ENCODE results near the gene MAP3K5. TPM values are rescaled to one million over a fixed set of nuclear protein-coding genes. Genes with fewer than 3 reads are reported as not detected.
"Not testable (repeated sequence)": the region's sequence is repeated elsewhere in the genome, so short reads cannot be mapped to it uniquely, and the experiment has no call there.

MAP3K5 gene
- polyA plus RNA-seq, 12 donors, result 1.9 to 6.4 (median 2.3) TPM; not detected in 1

GRCh38 chr6:136791296-136792094 lies 782 bp downstream of the MAP3K5 start:
- DNase-seq, result peak; percentile 29

DNA sequence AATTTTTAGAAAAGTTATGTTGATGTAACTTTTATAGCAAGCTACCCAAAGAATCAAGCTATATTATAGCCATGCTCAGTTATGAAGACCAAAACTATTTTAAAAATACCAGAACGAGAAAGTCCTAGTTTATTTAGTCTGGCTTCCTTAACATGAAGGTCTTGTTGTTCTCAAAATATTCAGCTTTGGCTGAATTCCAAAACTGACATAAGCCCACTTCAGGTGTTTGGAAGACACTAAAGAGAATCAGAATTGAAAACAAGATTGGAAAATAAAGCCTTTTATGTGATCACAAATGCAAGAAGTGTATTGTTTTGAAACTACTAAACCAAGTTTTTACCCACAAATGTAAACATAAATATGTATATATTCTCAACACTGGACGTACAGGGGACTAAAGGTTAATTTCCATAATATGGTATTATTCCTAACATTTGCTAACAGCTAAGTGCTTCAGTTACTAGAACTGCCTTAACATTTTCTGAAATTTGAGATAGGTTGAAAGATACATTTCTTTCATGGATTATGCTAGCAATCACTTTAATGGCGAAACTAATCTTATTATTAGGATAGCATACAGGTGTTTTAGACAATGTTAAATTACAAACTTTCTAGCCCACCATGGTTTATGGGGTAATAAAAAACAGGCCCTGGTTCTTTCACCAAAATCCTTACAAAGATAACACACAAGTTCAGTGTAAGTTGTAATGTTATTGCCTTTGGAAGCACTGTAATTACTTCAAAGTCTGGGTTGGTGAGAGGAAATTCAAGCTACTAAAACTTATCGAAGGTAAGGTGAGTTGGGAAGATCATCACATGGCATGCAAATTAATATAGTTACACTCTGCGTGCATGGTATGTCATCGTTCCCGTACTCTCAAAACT lies 1.6 kb downstream of the MAP3K5 start:
- DNase-seq, result no peak

DNA sequence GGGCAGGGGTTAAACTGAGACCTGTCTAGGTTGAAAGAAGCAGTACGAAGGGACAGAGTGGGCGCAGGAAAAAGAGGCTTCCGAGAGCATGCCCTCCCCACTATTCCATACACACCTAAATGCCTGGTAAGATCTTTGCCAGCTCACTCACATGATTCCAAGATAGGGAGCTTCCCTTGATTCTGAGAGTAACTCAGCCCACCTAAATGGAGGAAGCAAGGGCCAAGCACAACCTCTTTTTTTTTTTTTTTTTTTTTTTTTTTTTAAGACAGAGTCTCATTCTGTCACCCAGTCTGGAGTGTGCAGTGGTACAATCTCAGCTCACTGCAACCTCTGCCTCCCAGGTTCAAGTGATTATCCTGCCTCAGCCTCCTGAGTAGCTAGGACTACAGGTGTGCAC lies 2.8 kb downstream of the MAP3K5 start:
- not testable (repeated sequence) for DNase-seq

DNA sequence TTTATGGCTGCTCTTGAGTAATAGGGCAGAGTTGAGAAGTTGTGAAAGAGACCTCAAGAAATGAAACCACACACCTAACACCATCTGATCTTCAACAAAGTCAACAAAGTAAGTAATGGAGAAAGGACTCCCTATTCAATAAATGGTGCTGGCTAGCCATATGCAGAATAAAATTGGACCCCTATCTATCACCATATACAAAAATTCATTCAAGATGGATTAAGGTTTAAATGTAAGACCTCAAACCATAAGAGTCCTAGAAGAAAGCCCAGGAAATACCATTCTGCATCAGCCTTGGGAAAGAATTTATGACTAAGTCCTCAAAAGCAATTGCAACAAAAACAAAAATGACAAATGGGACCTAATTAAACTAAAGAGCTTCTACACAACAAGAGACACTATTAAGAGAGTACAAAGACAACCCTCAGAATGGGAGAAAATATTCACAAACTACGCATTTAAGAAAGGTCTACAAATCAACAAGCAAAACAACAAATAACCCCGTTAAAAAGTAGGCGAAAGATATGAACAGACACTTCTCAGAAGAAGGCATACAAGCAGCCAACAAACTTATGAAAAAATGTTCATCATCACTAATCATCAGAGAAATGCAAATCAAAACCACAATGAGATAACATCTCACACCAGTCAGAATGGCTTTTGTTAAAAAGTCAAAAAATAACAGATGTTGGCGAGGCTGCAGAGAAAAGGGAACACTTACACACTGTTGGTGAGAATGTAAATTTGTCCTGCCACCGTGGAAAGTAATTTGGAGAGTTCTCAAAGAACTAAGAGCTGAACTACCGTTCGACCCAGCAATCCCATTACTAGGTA lies 4.0 kb downstream of the MAP3K5 start:
- DNase-seq, result no peak

DNA sequence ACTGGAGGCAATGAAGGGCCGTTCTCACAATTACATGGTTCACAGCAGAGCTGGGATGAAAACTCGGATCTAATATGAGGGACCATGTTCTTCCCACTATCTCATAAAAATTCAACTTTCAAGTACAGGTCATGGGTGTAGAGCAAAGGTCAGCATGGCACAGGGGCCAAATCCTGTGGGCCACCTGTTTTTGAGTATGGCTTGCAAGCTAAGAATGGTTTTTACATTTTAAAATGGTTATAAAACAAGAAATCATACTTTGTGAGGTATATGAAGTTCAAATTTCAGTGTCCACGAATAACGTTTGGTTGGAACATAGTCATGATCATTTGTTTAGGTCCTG lies 4.6 kb downstream of the MAP3K5 start:
- DNase-seq, result no peak

DNA sequence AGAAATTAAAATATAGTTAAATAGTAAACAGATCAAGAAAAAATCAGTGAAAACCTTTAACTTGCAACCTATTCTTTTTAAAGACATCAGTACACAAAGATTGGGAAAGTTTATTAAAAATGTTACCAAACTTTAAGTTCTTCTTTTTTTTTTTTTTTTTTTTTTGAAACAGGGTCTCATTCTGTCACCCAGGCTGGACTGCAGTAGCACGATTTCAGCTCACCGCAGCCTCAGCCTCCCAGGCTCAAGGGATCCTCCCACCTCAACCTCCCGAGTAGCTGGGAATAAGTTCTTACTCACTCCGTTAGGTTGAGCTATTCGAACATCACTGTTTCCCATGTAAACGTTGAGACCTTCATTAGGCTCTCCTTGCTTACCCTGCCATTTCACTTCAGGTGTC lies 5.6 kb downstream of the MAP3K5 start:
- no peak for DNase-seq

GRCh38 chr6:136784910-136785746 lies 7.1 kb downstream of the MAP3K5 start:
- peak; percentile 12 for DNase-seq

DNA sequence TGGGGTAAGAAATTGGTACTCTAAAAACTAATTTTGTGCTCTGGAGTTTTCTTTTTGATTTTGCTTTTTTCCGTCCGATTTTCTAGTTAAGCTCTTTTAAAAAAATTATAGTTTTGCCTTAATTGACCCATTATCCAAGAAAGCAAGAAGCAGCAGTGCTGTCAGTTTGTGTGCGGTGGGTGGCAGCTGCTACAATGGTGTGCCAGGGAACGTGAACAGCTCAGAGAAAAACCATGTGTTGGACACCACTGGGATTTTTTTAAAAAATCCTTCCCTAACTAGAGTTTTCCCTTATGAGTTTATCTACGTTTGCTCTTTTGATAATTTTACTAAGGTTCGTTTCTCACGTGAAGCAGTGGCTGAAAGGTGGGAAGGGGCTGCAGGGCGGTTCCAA lies 8.0 kb downstream of the MAP3K5 start:
- no peak for DNase-seq

DNA sequence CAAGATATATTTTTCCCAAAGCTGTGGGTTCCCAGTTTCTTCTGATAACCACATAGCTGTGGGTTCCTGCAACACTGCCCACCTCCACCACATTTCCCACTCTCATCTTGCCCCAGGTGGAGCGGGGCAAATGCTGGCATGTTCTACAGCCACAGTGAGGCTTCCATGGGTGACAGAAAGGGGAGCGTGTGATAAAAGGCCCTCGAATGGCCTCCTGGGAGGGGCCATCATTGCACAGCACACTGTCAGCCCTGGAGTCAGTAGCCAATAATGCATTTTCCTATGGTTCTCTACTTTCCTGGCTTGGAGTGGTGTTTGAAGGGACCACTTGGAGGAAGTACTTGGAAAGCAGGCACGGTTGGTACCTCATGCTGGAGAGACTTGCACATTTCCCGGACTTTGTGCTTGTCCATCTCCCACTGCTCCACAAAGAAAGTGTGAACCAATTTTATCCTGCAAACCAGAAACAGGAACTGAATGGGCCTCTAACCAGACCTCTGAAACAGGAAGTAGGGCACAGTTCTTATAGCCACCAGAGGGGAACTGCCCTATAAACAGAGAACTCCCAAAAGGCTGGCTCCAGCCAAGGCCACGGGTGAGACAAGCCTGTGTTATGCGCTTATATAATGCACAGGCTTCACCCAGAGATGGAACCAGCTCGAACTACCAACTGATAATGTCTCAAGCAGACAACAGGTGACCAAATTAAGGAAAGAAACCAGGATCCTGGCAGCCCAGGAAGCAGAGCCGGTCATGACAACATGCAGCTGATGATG lies 8.6 kb downstream of the MAP3K5 start:
- DNase-seq, result peak; percentile 14

GRCh38 chr6:136783021-136783420 lies 9.3 kb downstream of the MAP3K5 start:
- DNase-seq, result no peak

DNA sequence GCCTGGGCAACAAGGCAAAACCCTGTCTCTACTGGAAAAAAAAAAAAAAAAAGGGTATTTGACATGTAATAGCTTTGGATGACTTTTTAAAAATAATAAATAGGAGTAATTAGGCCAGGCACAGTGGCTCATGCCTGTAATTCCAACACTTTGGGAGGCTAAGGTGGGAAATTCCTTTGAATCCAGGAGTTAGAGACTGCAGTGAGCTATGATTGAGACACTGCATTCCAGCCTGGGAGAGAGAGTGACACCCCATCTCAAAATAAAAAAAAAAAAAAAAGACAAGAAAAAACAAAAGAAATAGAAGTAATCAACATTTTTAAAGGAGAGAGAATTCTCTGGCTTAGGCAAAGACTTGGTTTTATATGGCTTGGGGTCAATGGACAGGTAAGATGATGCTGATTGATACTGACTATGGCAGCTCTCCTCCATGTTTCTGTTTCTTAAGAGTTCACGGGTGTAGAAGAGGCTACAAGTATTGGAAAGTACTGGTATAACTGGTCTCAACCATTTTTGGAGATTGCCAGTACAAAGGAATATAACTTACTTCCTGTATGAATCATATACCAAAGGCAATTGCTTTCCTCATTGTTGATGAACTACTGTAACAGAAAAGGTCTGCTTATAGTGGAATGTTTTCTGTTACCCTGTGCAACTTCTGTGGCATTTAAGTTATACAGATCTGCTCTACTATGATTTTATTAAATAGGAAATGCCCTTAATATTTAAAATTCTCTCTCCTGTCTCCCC lies 10.1 kb downstream of the MAP3K5 start:
- DNase-seq, result no peak

DNA sequence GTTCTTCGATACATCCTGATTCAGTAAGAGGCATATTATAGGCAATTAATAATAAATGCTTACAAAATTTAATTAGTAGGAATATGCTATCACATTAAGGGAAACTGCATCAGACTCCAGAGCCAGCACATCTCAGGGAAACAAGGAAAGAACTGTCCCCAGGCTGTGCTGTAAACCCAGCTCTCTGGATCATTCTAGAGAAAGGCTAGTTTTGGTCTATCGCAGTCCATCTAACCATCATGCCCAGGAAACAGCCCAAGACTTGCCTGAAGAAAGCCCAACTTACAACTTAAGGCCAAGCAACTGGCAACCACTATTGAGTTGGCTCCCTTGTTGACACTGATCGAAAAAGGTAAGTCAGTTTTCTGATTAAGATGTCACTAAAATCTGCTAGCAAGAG lies 11.3 kb downstream of the MAP3K5 start:
- no peak for DNase-seq

DNA sequence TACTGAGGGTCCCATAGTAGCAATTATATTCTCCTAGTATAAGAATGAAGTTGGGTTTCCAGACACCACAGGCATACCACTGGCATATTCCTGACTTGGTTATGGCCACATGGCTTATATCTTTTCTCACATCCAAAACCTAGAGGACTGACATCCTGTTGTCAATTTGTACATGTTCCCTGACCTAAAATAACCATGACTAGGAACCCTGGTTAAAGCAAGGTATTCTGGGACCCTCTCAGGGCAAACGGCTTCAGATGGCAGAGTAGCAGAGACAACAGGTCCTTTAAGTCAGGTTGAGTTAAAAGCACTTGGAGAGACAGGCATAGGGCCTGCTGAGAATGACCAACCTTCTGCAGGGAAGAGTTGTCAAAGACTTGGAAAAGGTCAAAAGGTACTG lies 12.6 kb downstream of the MAP3K5 start:
- DNase-seq, result no peak

GRCh38 chr6:136777651-136778050 lies 14.6 kb downstream of the MAP3K5 start:
- DNase-seq, result no peak

GRCh38 chr6:136775548-136775947 lies 16.7 kb downstream of the MAP3K5 start:
- no peak for DNase-seq

- DNase-seq, result no peak
Observed at GRCh38 chr6:136775081-136775480, 17.2 kb downstream of the MAP3K5 start.

GRCh38 chr6:136774228-136775041 lies 17.8 kb downstream of the MAP3K5 start:
- DNase-seq, result no peak

- no peak for DNase-seq
Observed at GRCh38 chr6:136773473-136773796, 18.8 kb downstream of the MAP3K5 start.

Measured in muscle of arm (tissue), 12 donors.